IPS-18a (cell line): ENCODE measurements around the gene CADPS.
A peak's percentile ranks its signal among the peaks of the same experiment; 100 is the strongest.

Experiments
- H3K27ac ChIP-seq: one replicate; pipeline ENCODE4 v1.5.1; 2013; ENCODE audit warnings: low read length
- H3K27me3 ChIP-seq: one replicate; pipeline ENCODE4 v1.6.1; 2013; ENCODE audit warnings: mild to moderate bottlenecking, low read length; ENCODE audit not compliant: control insufficient read depth, insufficient read depth
- H3K36me3 ChIP-seq: one replicate; pipeline ENCODE4 v1.6.1; 2013; ENCODE audit warnings: low read depth, low read length; ENCODE audit not compliant: control insufficient read depth
- H3K4me1 ChIP-seq: one replicate; pipeline ENCODE4 v1.6.1; 2013; ENCODE audit warnings: low read depth, low read length; ENCODE audit not compliant: control insufficient read depth
- H3K4me3 ChIP-seq: one replicate; pipeline ENCODE4 v1.5.1; 2013; ENCODE audit warnings: low read length
- H3K9ac ChIP-seq: one replicate; pipeline ENCODE4 v1.6.1; 2013; ENCODE audit warnings: mild to moderate bottlenecking, low read length, moderate library complexity
- H3K9me3 ChIP-seq: one replicate; pipeline ENCODE4 v1.6.1; 2013; ENCODE audit warnings: low read depth, low read length; ENCODE audit not compliant: control insufficient read depth

Gene CADPS

DNA sequence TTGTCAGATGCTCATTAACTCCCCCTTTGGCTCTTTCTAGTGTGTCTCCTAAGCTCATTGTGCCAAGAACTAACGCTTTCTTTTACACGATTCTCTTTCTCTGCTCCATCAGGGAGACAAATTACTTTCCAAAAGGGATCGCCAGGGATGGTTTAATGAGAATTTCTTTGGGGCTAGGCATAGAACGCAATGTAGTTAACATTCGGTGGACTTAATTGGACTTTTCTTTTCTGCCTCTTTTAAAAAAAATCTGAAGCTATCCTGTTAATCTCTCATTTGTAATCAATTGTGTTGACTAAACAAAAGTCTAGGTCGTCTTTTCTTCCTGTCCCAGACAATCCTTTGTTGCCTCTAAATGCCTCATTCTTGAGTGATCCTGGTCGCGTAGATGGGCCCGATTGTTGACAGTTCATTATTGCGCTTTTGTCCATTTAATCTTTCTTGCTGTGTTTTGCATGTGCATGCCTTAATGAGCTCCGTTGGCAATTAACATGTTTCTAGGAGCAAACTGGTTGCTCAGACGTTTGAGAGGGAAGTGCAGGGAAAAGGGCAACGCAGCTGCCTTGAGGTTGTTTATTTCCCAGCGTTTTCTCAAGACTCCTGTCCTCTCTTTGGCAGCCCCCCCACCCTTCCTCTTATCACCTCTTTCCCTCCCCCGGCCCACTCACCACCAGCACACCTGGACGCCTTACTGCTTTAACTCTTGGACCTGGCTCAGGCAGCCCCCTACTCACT, 509.7 kb downstream of the CADPS start:
- Histone ChIP-seq H3K27ac (no peak overlapping the region), H3K9ac (no peak overlapping the region), H3K4me1 (peaks cover 32% of the 10 kb centered on the region), H3K9me3 (no peaks in the 10 kb centered on the region), H3K4me3 (peak overlapping the region; percentile 37), H3K27me3 (peaks cover 90% of the 10 kb centered on the region), H3K36me3 (no peaks in the 10 kb centered on the region)

DNA sequence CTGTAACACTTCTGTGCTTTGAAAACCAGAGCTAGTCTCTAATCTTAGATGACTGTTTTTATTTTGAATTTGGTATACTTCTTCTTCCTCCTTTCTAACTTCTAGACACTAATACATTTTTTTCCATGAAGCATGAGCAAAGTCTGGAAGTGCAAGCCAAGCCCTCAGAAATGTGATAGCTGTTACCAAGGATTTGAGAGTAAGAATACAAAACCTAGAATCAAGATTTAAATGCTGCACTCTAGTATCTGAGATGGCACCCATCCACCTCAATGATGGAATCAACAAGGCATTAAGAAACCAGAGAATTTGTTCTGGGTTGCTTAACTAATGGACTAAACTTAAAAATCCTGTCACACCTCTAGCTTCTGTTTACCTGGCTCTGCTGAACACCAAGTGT, 511.0 kb downstream of the CADPS start:
- H3K27ac ChIP-seq = no peak overlapping the region
- H3K36me3 ChIP-seq = no peaks in the 10 kb centered on the region
- H3K4me3 ChIP-seq = no peak overlapping the region
- H3K4me1 ChIP-seq = peaks cover 20% of the 10 kb centered on the region
- H3K9me3 ChIP-seq = no peaks in the 10 kb centered on the region
- H3K9ac ChIP-seq = no peak overlapping the region
- peaks cover 82% of the 10 kb centered on the region for H3K27me3 ChIP-seq

DNA sequence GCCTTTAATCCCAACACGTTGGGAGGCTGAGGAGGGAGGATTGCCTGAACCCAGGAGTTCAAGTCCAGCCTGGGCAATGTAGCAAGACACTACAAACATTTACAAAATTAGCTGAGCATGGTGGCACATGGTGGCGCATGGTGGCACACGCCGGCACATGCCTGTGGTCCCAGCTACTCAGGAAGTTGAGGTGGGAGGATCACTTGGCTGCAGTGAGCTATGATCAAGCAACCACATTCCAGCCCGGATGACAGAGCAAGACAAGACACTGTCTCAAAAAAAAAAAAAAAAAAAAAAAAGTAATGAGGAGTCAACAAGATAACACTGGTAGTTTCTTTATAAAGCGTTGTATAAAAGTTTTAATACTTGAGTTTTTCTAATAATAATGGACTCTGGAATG, 511.9 kb downstream of the CADPS start:
- Histone ChIP-seq H3K4me3 (no peak overlapping the region), H3K4me1 (peaks cover 19% of the 10 kb centered on the region), H3K9ac (no peak overlapping the region), H3K27me3 (peaks cover 82% of the 10 kb centered on the region), H3K9me3 (no peaks in the 10 kb centered on the region), H3K36me3 (no peaks in the 10 kb centered on the region), H3K27ac (no peak overlapping the region)

DNA sequence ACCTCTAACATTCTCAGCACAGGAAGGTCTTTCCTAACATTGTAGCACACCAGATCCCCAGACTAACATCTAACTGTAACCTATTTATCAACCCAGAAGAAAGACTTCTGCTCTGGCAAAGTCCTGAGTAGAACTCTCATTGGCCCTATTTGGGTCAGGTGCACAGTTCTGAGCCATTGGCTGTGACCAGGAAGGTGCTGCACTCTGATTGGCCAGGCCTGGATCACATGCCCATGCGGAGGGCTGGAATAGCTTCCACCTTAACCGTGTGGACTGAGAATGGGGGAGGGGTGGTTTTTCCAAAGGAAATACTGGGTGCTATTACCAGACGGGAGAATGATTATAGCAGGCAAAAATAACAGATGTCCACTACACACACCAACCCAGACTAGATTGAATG, 513.4 kb downstream of the CADPS start:
- H3K27me3 ChIP-seq = peaks cover 80% of the 10 kb centered on the region
- no peaks in the 10 kb centered on the region for H3K36me3 ChIP-seq
- H3K27ac ChIP-seq = no peak overlapping the region
- no peaks in the 10 kb centered on the region for H3K9me3 ChIP-seq
- no peak overlapping the region for H3K4me3 ChIP-seq
- peaks cover 8% of the 10 kb centered on the region for H3K4me1 ChIP-seq
- H3K9ac ChIP-seq = no peak overlapping the region

DNA sequence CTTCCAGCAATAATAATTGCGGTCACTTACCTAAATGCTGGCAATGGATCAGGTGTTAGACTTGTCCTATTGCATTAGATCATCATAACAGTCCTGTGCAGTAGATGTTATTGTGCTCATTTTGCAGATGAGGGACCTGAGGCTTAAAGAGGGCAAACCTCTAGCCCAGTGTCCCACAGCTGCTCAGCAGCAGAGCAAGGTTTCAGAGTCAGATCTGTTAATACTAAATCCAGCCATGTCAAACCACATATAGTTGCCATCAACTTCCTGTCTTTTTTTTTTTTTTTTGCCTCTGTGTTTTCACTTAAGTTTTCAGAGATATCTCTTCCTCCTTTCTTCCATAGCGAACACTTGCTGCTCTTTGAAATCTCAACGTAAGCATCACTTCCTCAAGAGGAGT, 514.0 kb downstream of the CADPS start:
- H3K9ac ChIP-seq = no peak overlapping the region
- H3K27ac ChIP-seq = no peak overlapping the region
- H3K4me1 ChIP-seq = peaks cover 3% of the 10 kb centered on the region
- no peak overlapping the region for H3K4me3 ChIP-seq
- peaks cover 80% of the 10 kb centered on the region for H3K27me3 ChIP-seq
- H3K9me3 ChIP-seq = no peaks in the 10 kb centered on the region
- no peaks in the 10 kb centered on the region for H3K36me3 ChIP-seq

DNA sequence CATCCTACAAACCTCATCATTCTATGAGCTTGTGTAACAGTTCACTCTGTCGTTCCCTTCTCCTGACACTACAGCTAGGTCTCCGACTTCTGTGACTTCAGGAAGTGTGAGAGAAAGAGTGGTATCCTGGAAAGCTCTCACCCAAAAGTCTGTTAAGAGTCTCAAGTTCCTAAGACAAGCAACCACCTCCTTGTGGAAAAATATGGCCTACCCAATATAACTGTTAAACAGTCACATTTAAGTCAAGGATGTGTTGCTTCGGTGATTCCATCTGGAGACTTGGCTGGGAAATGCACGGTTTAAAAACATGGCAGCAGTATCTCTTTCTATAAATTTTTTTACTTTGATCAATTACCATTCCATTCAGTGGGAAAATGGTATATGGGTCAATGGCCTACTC, 515.7 kb downstream of the CADPS start:
- Histone ChIP-seq H3K9ac (no peak overlapping the region), H3K36me3 (no peaks in the 10 kb centered on the region), H3K27ac (no peak overlapping the region), H3K9me3 (no peaks in the 10 kb centered on the region), H3K4me1 (no peaks in the 10 kb centered on the region), H3K27me3 (peaks cover 74% of the 10 kb centered on the region), H3K4me3 (no peak overlapping the region)

DNA sequence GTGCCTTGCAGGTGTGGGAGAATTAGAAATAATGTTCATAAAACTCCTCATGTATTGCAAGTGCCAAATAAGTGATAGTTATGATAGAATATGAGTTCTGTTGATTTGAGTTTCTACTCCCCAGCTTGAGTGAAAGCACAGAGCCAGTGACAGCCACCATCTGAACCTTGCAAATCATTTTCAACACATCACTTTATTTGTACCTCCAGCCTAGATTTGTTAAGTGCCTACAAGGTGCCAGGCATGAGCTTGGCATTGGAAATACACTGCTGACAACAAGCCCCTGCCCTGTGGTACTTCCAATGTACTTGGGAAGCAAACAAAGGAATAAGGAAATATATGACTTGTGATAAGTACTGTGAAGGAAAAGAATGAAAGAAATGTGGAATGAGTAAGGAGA, 518.9 kb downstream of the CADPS start:
- no peaks in the 10 kb centered on the region for H3K9me3 ChIP-seq
- no peaks in the 10 kb centered on the region for H3K4me1 ChIP-seq
- peaks cover 53% of the 10 kb centered on the region for H3K27me3 ChIP-seq
- H3K36me3 ChIP-seq = no peaks in the 10 kb centered on the region
- no peak overlapping the region for H3K9ac ChIP-seq
- H3K27ac ChIP-seq = no peak overlapping the region
- H3K4me3 ChIP-seq = no peak overlapping the region

DNA sequence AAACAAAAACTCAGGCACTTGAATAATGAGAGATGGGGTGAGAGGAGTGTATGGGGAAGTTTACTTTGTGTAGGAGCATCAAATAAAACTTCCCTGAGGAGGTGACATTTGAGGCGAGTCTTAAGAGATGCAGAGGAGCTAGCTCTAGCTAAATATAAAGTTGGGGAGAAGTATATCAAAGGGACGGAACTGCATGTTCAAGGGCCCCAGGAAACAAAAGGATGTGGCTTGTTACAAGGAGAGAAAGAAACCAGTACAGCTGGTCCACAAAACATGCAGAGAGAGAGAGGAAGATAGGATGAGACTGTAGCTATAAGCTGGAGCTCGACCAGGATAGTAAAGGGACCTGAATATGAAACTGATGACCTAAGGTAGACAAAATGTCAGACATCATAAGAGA, 519.5 kb downstream of the CADPS start:
- Histone ChIP-seq H3K27me3 (peaks cover 46% of the 10 kb centered on the region), H3K27ac (no peak overlapping the region), H3K9ac (no peak overlapping the region), H3K4me3 (no peak overlapping the region), H3K9me3 (no peaks in the 10 kb centered on the region), H3K36me3 (no peaks in the 10 kb centered on the region), H3K4me1 (no peaks in the 10 kb centered on the region)
